Activated naive CD4-positive, alpha-beta T cell treated with anti-CD3 and anti-CD28 coated beads, Interleukin-2, amount 10 ng/mL, durations not matched to agents 5 hours and 36 hours (primary cell): ENCODE measurements around the gene BMAL1. TPM values are rescaled to one million over a fixed set of nuclear protein-coding genes. Genes with fewer than 3 reads are reported as not detected.

Experiments
- total RNA-seq, 2 experiments: library from RNA; stranded (reverse); gene quantifications; one replicate each; pipeline ENCODE4 v1.2.3, GENCODE V29; 2021

BMAL1 gene
- 10 to 100 TPM; 29.4 to 30.4 TPM for total RNA-seq

GRCh38 chr11:13277768-13278608, at the start of gene BMAL1:
Gene BMAL1 (plus strand): TSS chr11:13277790. CDS start chr11:13354309, 76,519 bp downstream.

Other genes starting within 250 kb of the BMAL1 start
- gene BTBD10, start 185.4 kb downstream of the BMAL1 start, total RNA-seq = 10 to 100 TPM; 21.3 to 22.4 TPM
- gene PTH, start 218.2 kb downstream of the BMAL1 start, total RNA-seq = not detected